A673 (cell line): ENCODE results near the gene COA3. TPM values are rescaled to one million over a fixed set of nuclear protein-coding genes. Genes with fewer than 3 reads are reported as not detected.

ENCODE experiments used
- BruUV-seq: library from RNA; stranded (reverse); fragments of 400-500 nt; replicated peaks from 2 replicates; lab custom pipeline; 2021; lab: Mats Ljungman, UMichigan
- CTCF ChIA-PET: fragments of 300-600 bp; sonication (Branson Sonifier 250); formaldehyde crosslinking; loops from one replicate; lab custom pipeline; 2022; ENCODE audit warnings: antibody characterized with exemption; lab: Charles Lee
- POLR2A ChIA-PET: fragments of 300-600 bp; sonication (Branson Sonifier 250); formaldehyde crosslinking; loops from one replicate; lab custom pipeline; 2022; ENCODE audit warnings: antibody characterized with exemption; ENCODE audit not compliant: low non-redundant PET; lab: Charles Lee
- DNase-seq: peaks from one replicate; pipeline ENCODE4 v3.0.0-alpha.2; 2015; ENCODE audit warnings: low spot score
- H3K27ac ChIP-seq: fragments of 200-600 bp; sonication (generic); 2 replicates; pipeline ENCODE4 v1.5.1; 2016; ENCODE audit warnings: mixed run types, low read depth, mild to moderate bottlenecking, mixed read lengths, antibody characterized with exemption, low read length; ENCODE audit not compliant: poor library complexity, severe bottlenecking
- H3K27me3 ChIP-seq: fragments of 200-600 bp; sonication (generic); replicated peaks from 2 replicates; pipeline ENCODE4 v1.6.1; 2017; ENCODE audit warnings: mixed run types, low read depth, mild to moderate bottlenecking, mixed read lengths, antibody characterized with exemption, low read length; ENCODE audit not compliant: insufficient read depth, poor library complexity
- H3K36me3 ChIP-seq: fragments of 200-600 bp; sonication (generic); 2 replicates; pipeline ENCODE4 v1.6.1; 2016; ENCODE audit warnings: mixed run types, mild to moderate bottlenecking, mixed read lengths, antibody characterized with exemption, low read length; ENCODE audit not compliant: insufficient read depth, poor library complexity, severe bottlenecking
- H3K4me1 ChIP-seq: fragments of 200-600 bp; sonication (generic); 2 replicates; pipeline ENCODE4 v1.6.1; 2017; ENCODE audit warnings: mixed run types, mild to moderate bottlenecking, mixed read lengths, antibody characterized with exemption, low read length; ENCODE audit not compliant: insufficient read depth, poor library complexity, severe bottlenecking
- H3K4me3 ChIP-seq: fragments of 200-600 bp; sonication (generic); 2 replicates; pipeline ENCODE4 v1.5.1; 2016; ENCODE audit warnings: low read depth, mixed run types, mild to moderate bottlenecking, mixed read lengths, low read length; ENCODE audit not compliant: poor library complexity, severe bottlenecking
- H3K9me3 ChIP-seq: fragments of 200-600 bp; sonication (generic); 2 replicates; pipeline ENCODE4 v1.6.1; 2016; ENCODE audit warnings: mixed run types, low read depth, mild to moderate bottlenecking, mixed read lengths, antibody characterized with exemption, low read length; ENCODE audit not compliant: poor library complexity, severe bottlenecking
- EZH2 ChIP-seq: fragments of 200-600 bp; sonication (generic); IDR thresholded peaks from 2 replicates; pipeline ENCODE4 v1.6.1; 2017; ENCODE audit warnings: borderline replicate concordance, low read depth, mild to moderate bottlenecking, mixed read lengths, antibody characterized with exemption, low read length; ENCODE audit not compliant: poor library complexity, severe bottlenecking
- intact Hi-C: fragments of 100-400 bp; cut with micrococcal nuclease; formaldehyde crosslinking; loops from one replicate; pipeline ENCODE4 v1.10.0; 2022; ENCODE audit not compliant: unreplicated experiment
- total RNA-seq: library from RNA; stranded (reverse); gene quantifications from 2 replicates; pipeline ENCODE4 v1.2.3, GENCODE V29; 2021
- TF ChIP-seq, protein P1 (sequence below): fragments of 300-800, 200-600 bp; sonication (generic); conservative IDR thresholded peaks from 2 replicates; pipeline ENCODE4 v1.5.1; 2017; ENCODE audit warnings: low read depth, mild to moderate bottlenecking, antibody characterized with exemption, low read length, moderate library complexity, mixed read lengths

The COA3 gene
- total RNA-seq, 1 experiment from 2014 or later = 29.0 TPM

- POLR2A ChIA-PET = no interaction called here
- Histone ChIP-seq H3K4me3 (no peak overlapping the region), H3K27me3 (no peaks in the 10 kb centered on the region), H3K4me1 (no peaks in the 10 kb centered on the region), H3K27ac (no peak overlapping the region), H3K9me3 (no peaks in the 10 kb centered on the region), H3K36me3 (no peaks in the 10 kb centered on the region)
- no TSS peak for BruUV-seq
- no peak for DNase-seq
- CTCF ChIA-PET = interaction anchor here (0.6 kb wide), 1 partner anchor 12 kb away, joined by 3 read pairs; no protein-coding TSS in a partner anchor
- TF ChIP-seq, protein P1, sequence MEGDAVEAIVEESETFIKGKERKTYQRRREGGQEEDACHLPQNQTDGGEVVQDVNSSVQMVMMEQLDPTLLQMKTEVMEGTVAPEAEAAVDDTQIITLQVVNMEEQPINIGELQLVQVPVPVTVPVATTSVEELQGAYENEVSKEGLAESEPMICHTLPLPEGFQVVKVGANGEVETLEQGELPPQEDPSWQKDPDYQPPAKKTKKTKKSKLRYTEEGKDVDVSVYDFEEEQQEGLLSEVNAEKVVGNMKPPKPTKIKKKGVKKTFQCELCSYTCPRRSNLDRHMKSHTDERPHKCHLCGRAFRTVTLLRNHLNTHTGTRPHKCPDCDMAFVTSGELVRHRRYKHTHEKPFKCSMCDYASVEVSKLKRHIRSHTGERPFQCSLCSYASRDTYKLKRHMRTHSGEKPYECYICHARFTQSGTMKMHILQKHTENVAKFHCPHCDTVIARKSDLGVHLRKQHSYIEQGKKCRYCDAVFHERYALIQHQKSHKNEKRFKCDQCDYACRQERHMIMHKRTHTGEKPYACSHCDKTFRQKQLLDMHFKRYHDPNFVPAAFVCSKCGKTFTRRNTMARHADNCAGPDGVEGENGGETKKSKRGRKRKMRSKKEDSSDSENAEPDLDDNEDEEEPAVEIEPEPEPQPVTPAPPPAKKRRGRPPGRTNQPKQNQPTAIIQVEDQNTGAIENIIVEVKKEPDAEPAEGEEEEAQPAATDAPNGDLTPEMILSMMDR = no peak
- no peak for TF ChIP-seq EZH2
- intact Hi-C loops = no loop called here
Measured at GRCh38 chr17:42751628-42752027, 46.9 kb downstream of the COA3 start.

GRCh38 chr17:42750739-42751344 is 47.7 kb downstream of the COA3 start:
- Histone ChIP-seq H3K4me1 (no peaks in the 10 kb centered on the region), H3K27me3 (no peaks in the 10 kb centered on the region), H3K9me3 (no peaks in the 10 kb centered on the region), H3K4me3 (no peak overlapping the region), H3K36me3 (no peaks in the 10 kb centered on the region), H3K27ac (no peak overlapping the region)
- ChIA-PET CTCF (no interaction called here), POLR2A (no interaction called here)
- intact Hi-C loops = no loop called here
- no peak for DNase-seq
- TF ChIP-seq, protein P1 = no peak
- no peak for TF ChIP-seq EZH2
- no TSS peak for BruUV-seq

GRCh38 chr17:42748908-42749798 is 49.4 kb downstream of the COA3 start:
- Histone ChIP-seq H3K27me3 (no peaks in the 10 kb centered on the region), H3K9me3 (no peaks in the 10 kb centered on the region), H3K36me3 (no peaks in the 10 kb centered on the region), H3K4me3 (no peak overlapping the region), H3K27ac (no peak overlapping the region), H3K4me1 (no peaks in the 10 kb centered on the region)
- DNase-seq = no peak
- BruUV-seq = no TSS peak
- intact Hi-C loops = no loop called here
- ChIA-PET POLR2A (no interaction called here), CTCF (no interaction called here)
- TF ChIP-seq, protein P1 = no peak
- TF ChIP-seq EZH2 = no peak
